DND-41 (cell line): ENCODE data around the gene DCLK1.

Experiments used
- ATAC-seq: fragments of 200-7000 bp; cut with Tn5 transposase; 3 replicates; pipeline ENCODE4 v1.9.1; 2021; ENCODE audit warnings: low read depth; ENCODE audit not compliant: insufficient read depth
- DNase-seq: peaks from one replicate; pipeline ENCODE4 v3.0.0-alpha.2; 2020
- H2AFZ ChIP-seq: 2 replicates; pipeline ENCODE4 v1.6.0; 2012; ENCODE audit warnings: low read depth, low read length
- H3K27ac ChIP-seq: 2 replicates; pipeline ENCODE4 v1.5.1; 2012; ENCODE audit warnings: low read length, inconsistent platforms
- H3K27me3 ChIP-seq: fragments of 200-600 bp; sonication (generic); 2 replicates; pipeline ENCODE4 v1.6.0; 2012; ENCODE audit warnings: low read length, mild to moderate bottlenecking, inconsistent platforms; ENCODE audit not compliant: insufficient read depth, poor library complexity
- H3K36me3 ChIP-seq: 2 replicates; pipeline ENCODE4 v1.5.1; 2012; ENCODE audit warnings: low read length, inconsistent platforms; ENCODE audit not compliant: insufficient read depth
- H3K4me1 ChIP-seq: 2 replicates; pipeline ENCODE4 v1.5.1; 2012; ENCODE audit warnings: mild to moderate bottlenecking, low read length; ENCODE audit not compliant: insufficient read depth
- H3K4me2 ChIP-seq: 2 replicates; pipeline ENCODE4 v1.6.0; 2012; ENCODE audit warnings: mild to moderate bottlenecking, moderate library complexity, low read length, inconsistent platforms; ENCODE audit not compliant: insufficient read depth
- H3K4me3 ChIP-seq, 2 experiments: fragments of 200-600 bp in 1 of 2; shearing (Covaris generic) in 1 of 2; 2 replicates each; pipeline ENCODE4 v1.5.1; 2012 to 2016; ENCODE audit warnings: inconsistent platforms in 2 of 2, low read length in 2 of 2, mild to moderate bottlenecking in 2 of 2, low read depth in 1 of 2, moderate library complexity in 1 of 2
- H3K79me2 ChIP-seq: 2 replicates; pipeline ENCODE4 v1.6.0; 2012; ENCODE audit warnings: low read length, inconsistent platforms; ENCODE audit not compliant: insufficient read depth
- H3K9ac ChIP-seq: 2 replicates; pipeline ENCODE4 v1.6.0; 2012; ENCODE audit warnings: low read depth, mild to moderate bottlenecking, inconsistent platforms, low read length, moderate library complexity
- H3K9me3 ChIP-seq: 2 replicates; pipeline ENCODE4 v1.5.1; 2012; ENCODE audit warnings: low read length, moderate library complexity, mild to moderate bottlenecking, inconsistent platforms; ENCODE audit not compliant: insufficient read depth, severe bottlenecking
- H4K20me1 ChIP-seq: 2 replicates; pipeline ENCODE4 v1.6.0; 2012; ENCODE audit warnings: low read length; ENCODE audit not compliant: insufficient read depth
- EZH2 ChIP-seq: IDR thresholded peaks from 3 replicates; pipeline ENCODE4 v1.6.1; 2012; ENCODE audit warnings: borderline replicate concordance, low read depth, mild to moderate bottlenecking, moderate library complexity, low read length, inconsistent platforms; ENCODE audit not compliant: severe bottlenecking
- TF ChIP-seq, protein P1 (sequence below): IDR thresholded peaks from 2 replicates; pipeline ENCODE4 v1.5.1; 2012; ENCODE audit warnings: borderline replicate concordance, low read length, moderate library complexity, mild to moderate bottlenecking; ENCODE audit not compliant: poor library complexity, severe bottlenecking; ENCODE audit errors: extremely low read depth

Gene DCLK1

DNA sequence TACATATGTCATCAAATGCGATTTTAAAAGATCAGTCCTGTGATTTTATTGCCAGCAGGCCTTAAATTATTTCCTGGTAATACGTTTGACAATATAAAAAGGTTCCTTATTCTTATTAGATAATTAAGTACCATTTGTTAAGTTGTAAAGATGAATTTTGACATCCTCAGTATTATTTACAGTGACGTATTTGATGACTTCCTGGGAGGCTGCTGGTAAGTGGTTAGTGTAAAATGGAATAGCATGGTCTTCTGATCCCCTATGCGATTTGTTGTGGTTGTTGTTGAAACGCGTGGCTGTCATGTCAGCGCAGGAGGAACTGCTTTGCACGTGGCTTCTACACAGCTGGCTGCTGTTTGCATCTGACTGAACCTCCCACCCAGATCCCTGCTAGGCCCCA is 99.7 kb downstream of the DCLK1 start:
- H3K36me3 ChIP-seq = no peaks in the 10 kb centered on the region
- H3K9me3 ChIP-seq = no peaks in the 10 kb centered on the region
- no peak overlapping the region for H3K27ac ChIP-seq
- H4K20me1 ChIP-seq = no peaks in the 10 kb centered on the region
- no peak overlapping the region for H3K4me3 ChIP-seq
- TF ChIP-seq, protein P1, sequence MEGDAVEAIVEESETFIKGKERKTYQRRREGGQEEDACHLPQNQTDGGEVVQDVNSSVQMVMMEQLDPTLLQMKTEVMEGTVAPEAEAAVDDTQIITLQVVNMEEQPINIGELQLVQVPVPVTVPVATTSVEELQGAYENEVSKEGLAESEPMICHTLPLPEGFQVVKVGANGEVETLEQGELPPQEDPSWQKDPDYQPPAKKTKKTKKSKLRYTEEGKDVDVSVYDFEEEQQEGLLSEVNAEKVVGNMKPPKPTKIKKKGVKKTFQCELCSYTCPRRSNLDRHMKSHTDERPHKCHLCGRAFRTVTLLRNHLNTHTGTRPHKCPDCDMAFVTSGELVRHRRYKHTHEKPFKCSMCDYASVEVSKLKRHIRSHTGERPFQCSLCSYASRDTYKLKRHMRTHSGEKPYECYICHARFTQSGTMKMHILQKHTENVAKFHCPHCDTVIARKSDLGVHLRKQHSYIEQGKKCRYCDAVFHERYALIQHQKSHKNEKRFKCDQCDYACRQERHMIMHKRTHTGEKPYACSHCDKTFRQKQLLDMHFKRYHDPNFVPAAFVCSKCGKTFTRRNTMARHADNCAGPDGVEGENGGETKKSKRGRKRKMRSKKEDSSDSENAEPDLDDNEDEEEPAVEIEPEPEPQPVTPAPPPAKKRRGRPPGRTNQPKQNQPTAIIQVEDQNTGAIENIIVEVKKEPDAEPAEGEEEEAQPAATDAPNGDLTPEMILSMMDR = no peak
- no peak for TF ChIP-seq EZH2
- ATAC-seq = no peak
- no peaks in the 10 kb centered on the region for H3K79me2 ChIP-seq
- no peaks in the 10 kb centered on the region for H3K27me3 ChIP-seq
- no peak for DNase-seq
- no peak overlapping the region for H3K4me2 ChIP-seq
- no peaks in the 10 kb centered on the region for H3K4me1 ChIP-seq
- H3K9ac ChIP-seq = no peak overlapping the region
- no peak overlapping the region for H2AFZ ChIP-seq

DNA sequence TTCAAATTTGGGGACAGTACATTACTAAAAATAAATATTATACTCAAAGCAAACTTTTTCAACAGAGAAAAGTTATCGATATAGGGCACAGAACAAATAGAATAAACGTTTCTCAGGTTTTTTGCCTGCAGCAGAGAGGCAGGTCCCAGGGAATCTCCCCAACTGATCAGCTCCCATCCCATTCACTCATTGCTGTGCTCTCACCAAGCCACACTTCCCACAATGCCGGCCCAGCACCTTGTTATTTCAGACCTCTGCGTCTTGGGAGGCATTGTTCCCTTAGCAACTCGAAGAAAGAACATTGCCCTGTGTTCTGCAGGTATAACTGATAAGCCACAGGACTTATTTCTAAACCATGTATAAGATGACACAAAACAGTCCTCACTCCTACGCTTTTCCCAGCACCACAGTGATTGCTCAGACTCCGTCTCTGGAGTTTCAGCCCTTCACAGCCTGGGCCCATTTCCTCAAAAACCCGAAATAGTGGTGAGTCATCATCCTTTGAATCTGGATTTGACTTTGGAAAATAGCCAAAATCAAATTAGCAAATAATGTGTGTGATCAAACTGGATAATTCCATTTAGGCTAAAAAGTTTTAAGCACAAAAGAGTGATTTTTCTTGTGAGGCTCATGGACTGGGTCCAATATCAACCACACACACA is 100.4 kb downstream of the DCLK1 start:
- Histone ChIP-seq H3K27ac (no peak overlapping the region), H3K79me2 (no peaks in the 10 kb centered on the region), H3K36me3 (no peaks in the 10 kb centered on the region), H3K4me3 (no peak overlapping the region), H3K4me1 (no peaks in the 10 kb centered on the region), H3K9me3 (no peaks in the 10 kb centered on the region), H3K27me3 (no peaks in the 10 kb centered on the region), H4K20me1 (no peaks in the 10 kb centered on the region), H3K4me2 (no peak overlapping the region), H3K9ac (no peak overlapping the region), H2AFZ (no peak overlapping the region)
- TF ChIP-seq, protein P1 = no peak
- no peak for DNase-seq
- no peak for ATAC-seq

DNA sequence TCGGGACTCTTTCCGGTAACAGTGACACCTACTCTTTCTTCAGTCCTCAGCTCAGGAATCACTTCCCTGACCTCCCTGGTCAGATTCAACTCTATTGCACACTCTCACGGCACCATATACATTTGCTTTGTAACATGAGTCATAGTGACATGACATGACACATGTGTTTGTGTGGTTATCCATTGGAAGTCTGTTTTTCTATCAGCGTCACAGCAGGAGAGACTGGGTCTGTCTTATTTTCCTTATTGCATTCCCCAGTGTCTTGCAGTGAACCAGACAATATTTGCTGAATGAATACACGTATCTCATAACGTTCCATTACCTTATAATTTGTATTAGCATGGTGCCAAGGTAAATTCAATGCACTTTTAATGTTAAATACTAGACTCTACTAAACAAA is 102.0 kb downstream of the DCLK1 start:
- Histone ChIP-seq H3K36me3 (no peaks in the 10 kb centered on the region), H3K4me3 (no peak overlapping the region), H3K9me3 (no peaks in the 10 kb centered on the region), H4K20me1 (no peaks in the 10 kb centered on the region), H3K4me2 (no peak overlapping the region), H2AFZ (no peak overlapping the region), H3K27ac (no peak overlapping the region), H3K79me2 (no peaks in the 10 kb centered on the region), H3K27me3 (no peaks in the 10 kb centered on the region), H3K4me1 (no peaks in the 10 kb centered on the region), H3K9ac (no peak overlapping the region)
- no peak for ATAC-seq
- DNase-seq = no peak
- TF ChIP-seq, protein P1 = no peak
- no peak for TF ChIP-seq EZH2
